ENCODE measurements around the gene TIAM1.

The TIAM1 gene

GRCh38 chr21:31194510-31195293 is 149.4 kb downstream of the TIAM1 start:
- no peak for DNase-seq

- no peak for DNase-seq
These were observed 150.3 kb downstream of the TIAM1 start for GRCh38 chr21:31193761-31194160.

DNA sequence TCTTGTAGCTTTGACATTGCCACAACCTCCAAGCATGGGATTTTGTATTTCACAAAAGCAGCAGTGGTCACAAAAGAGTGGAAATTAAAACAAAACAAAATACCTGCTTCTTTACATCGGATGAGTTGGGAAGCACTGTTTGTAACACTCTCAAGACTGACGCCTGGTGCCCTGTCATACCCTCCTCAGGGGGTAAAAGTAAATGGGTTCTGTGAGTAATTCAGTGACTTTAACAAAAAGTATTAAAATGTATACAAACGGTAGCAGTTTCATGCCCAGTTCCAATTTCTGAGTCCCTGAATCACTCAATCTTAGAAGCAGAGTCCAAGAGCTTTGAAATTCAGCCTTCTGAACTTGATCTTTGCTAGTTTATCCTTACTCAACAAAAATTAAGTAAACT is 152.5 kb downstream of the TIAM1 start:
- DNase-seq = no peak

- DNase-seq = no peak
These were observed 153.5 kb downstream of the TIAM1 start for GRCh38 chr21:31190516-31190915.

DNA sequence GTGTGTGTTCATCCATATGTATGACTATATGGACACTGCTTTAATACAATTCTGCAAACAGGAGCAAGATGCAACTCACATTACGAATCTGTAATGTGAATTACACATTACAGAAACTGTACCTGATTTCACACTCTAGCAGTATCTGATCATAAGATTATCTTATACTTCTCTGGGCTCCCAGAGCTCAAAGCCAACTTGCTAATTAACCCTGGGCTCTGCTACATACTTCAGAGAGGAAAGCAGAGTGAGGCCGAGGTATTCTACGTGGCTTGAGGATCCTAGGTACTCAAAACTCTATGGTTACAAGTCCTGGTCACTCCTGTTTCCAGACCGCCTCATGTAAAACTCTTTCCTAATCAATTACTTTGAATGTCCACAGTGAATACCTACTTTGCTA is 156.6 kb downstream of the TIAM1 start:
- no peak for DNase-seq

- no peak for DNase-seq
These were observed 157.1 kb downstream of the TIAM1 start for GRCh38 chr21:31186916-31187315.

DNA sequence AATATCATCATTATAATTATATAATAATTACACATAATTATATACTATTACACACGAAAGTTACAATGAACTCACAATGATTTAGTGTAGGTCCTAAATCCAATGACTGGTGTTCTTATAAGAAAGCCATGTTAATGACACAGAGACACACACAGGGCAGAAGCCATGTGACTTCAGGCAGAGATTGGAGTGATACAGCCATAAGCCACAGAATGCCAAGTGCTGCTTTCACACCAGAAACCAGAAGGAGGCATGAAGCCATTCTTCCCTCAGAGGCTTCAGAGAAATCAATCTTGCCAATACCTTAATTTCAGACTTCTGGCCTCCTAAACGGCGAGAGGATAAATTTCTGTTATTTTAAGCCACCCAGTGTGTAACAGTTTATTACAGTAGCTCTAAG is 158.4 kb downstream of the TIAM1 start:
- DNase-seq = no peak

GRCh38 chr21:31184876-31185275 is 159.2 kb downstream of the TIAM1 start:
- DNase-seq = no peak

DNA sequence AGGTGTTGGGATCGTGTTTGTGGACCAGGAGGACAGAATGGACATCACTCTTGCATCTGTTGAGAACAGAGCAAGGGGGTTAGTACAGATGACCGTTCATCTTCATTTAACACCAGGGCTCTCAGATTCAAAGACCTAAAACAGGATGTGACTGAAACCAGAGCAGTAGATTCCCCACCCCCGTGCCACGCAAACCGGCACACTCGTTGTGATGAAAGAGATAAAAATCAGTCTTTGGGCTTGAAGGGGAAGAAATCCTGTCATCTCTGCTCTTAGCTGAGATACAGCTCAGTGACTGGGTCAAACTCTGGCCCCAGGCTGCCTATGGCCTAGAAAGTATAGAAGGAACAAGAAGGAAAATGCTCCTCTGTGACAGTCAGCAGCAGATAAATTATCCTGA is 159.6 kb downstream of the TIAM1 start:
- DNase-seq = no peak

- DNase-seq = no peak
These were observed 161.6 kb downstream of the TIAM1 start for GRCh38 chr21:31182231-31183140.

DNA sequence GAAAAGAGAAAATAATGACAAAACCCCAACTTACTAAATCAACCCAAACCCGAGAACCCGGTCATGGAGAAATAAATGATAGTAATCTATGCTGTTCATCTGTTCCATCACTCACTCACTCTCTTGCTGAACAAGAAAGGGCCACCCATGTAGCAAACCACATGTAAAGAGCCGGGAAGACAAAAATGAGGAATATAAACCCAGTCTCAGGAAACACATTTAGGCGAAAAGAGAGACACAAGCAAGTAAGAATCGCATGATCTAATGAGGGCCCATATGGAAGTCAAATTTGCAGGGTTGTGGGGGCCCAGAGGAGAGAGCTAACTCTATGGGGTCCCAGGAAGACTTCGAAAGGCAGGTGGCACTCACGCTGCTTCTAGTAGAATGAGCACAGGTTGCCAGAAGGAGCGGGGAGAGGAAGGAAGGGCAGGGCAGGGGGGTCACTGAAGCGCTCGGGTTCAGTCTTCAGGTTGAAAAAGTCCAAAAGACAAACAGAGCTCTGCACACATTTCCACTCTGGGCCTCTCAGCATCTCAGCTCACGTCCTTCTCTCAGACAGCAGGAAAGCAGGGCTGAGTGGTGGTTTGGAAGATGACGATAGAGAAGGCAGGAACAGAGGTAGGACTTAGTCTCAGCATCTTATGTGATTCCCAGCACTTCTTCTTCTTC is 162.8 kb downstream of the TIAM1 start:
- no peak for DNase-seq

- peak; percentile 16 for DNase-seq
These were observed 163.6 kb downstream of the TIAM1 start for GRCh38 chr21:31180256-31181081.

- no peak for DNase-seq
These were observed 167.3 kb downstream of the TIAM1 start for GRCh38 chr21:31176725-31177124.

DNA sequence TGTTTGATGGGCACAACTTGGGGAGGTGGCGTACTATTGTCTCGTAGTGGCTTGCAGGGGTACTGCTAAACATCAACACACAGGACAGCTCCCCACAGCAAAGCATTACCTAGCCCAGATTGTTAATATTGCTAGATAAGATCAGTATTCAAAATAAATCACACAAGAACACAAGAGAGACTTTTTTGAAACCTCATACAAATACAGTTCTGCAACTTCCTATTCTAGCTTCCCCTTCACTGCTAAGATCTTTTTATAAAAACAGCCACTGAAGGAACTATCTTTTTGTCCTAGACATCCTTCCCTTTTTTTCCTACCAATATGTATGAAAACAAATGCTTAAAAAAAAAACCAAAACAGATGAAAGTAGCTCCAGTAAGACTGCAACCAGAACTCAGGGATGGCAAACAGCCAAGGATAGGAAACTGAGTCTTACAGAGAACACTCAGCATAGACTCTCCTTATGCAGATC is 167.9 kb downstream of the TIAM1 start:
- DNase-seq = no peak

GRCh38 chr21:31173881-31174555 is 170.0 kb downstream of the TIAM1 start:
- no peak for DNase-seq

GRCh38 chr21:31172328-31172727 is 171.7 kb downstream of the TIAM1 start:
- DNase-seq = no peak

DNA sequence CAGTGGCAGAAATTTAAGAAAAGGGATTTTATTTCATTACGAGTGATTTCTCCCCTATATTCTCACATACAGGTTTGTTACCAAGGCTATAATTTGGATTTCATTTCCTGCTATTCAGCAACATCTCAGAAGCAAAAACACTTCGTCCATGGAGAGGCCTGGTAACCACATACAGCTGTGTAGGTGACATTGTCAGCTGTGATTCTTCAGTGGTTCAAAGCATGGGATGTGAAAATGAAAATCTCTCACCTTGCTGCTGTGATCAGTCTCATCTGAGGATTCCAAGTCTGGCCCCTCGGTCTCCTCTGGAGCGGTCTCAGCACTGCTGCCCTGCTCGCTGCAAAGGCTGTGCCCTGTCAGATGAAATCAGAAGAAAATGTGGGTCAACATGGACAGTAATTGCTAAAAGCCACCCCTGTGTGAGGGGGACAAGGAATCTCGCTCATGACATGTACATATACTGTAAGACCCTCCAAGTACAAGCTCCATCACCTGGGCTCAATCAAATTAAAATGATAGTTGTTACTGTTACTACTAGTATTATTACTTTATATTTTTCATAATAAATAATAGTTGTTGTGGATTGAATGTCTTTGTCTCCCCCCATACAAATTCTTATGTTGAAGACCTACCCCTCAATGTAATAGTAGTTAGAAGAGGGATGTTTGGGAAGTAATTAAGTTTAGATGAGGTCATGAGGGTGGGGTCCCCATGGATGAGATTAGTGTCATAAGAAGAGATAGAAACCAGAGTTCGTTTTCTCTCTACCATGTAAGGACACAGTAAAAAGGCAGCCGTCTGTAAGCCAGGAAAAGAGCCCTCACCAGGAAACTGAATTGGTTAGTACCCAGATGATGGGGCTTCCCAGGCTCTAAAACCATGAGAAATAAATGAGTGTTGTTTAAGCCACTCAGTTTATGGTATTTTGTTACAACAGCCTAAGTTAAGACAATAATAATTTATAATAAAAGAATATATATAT is 179.1 kb downstream of the TIAM1 start:
- no peak for DNase-seq

- DNase-seq = no peak
These were observed 181.2 kb downstream of the TIAM1 start for GRCh38 chr21:31162827-31163226.

DNA sequence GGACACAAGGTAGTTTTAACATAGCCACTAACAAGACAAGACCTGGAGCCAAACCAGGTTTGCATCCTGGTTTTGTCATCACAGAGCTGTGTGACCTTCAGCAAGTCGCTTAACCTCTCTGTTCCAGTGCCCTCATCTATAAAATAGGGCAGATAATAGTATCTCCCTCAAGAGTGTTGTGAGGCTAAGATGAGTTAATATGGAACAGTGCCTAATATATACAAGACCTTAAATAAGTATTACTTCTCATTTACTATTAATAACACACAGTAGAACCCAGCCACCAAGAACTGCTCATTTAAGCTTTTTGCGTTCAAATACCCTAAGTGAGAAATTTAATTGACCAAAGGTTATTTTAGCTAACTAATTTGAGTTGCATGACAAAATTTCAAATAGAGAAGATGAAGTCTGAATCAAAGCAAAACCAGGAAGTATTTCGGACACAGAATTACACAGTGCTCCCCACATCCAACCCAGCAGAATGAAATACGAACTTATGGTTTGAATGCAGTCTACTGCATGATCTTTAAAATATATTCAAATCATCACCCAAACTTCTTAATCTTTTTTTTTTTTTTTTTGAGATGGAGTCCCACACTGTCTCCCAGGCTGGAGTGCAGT is 181.9 kb downstream of the TIAM1 start:
- DNase-seq = no peak

GRCh38 chr21:31161157-31161556 is 182.9 kb downstream of the TIAM1 start:
- no peak for DNase-seq

Measured in SHP77 treated with DMSO at 0.1 percent for 48 hours (cell line).